Measurements from ENCODE around the gene NR3C2. TPM values are rescaled to one million over a fixed set of nuclear protein-coding genes. Genes with fewer than 3 reads are reported as not detected.

The NR3C2 gene
- total RNA-seq, 1 experiment from 2014 or later = 0.26 TPM

- no peak overlapping the region for H3K4me3 ChIP-seq (ENCODE audit: low read depth in 2 of 2, low read length in 2 of 2)
- intact Hi-C loops (cut with micrococcal nuclease; ENCODE audit: unreplicated experiment) = no loop called here
- ChIA-PET CTCF (no interaction called here), POLR2A (no interaction called here)
- no peaks in the 10 kb centered on the region for H3K9me3 ChIP-seq (ENCODE audit: control insufficient read depth, insufficient read depth, low read depth, low read length)
- DNase-seq (ENCODE audit: low read depth, low spot score) (no peak), ATAC-seq (no peak)
- no peak overlapping the region for H3K27ac ChIP-seq (ENCODE audit: low read length)
- H3K27me3 ChIP-seq (ENCODE audit: control insufficient read depth, insufficient read depth, low read length) = no peaks in the 10 kb centered on the region
- no peak for TF ChIP-seq SIN3A (IDR thresholded peaks at IDR 0.05; ENCODE audit: borderline replicate concordance, insufficient read depth, low read depth, low read length)
- no peak for TF ChIP-seq POLR2AphosphoS5 (IDR thresholded peaks at IDR 0.05; ENCODE audit: low read depth, low read length)
- TF ChIP-seq CTCF (IDR thresholded peaks at IDR 0.05) = no peak
- no peak for TF ChIP-seq REST (IDR thresholded peaks at IDR 0.05; ENCODE audit: insufficient read depth in 1 of 2, low read depth in 2 of 2, low read length in 1 of 2)
- no peak for TF ChIP-seq TCF7L2 (IDR thresholded peaks at IDR 0.05; ENCODE audit: low read depth, low read length)
- in situ Hi-C loops (cut with HindIII; ENCODE audit: low pct_unique_long_range_greater_than_20kb, low sequenced_read_pairs) = no loop called here
- H3K36me3 ChIP-seq (ENCODE audit: control insufficient read depth, insufficient read depth, low read length) = no peaks in the 10 kb centered on the region
- H3K4me1 ChIP-seq (ENCODE audit: control insufficient read depth, insufficient read depth, low read length) = no peaks in the 10 kb centered on the region
- no TSS peak for BruUV-seq (replicated peaks)
Measured at GRCh38 chr4:148248824-148249223, 193.4 kb downstream of the NR3C2 start.

GRCh38 chr4:148245015-148245414 is 197.2 kb downstream of the NR3C2 start:
- H3K9me3 ChIP-seq (ENCODE audit: control insufficient read depth, insufficient read depth, low read depth, low read length) = no peaks in the 10 kb centered on the region
- no peaks in the 10 kb centered on the region for H3K36me3 ChIP-seq (ENCODE audit: control insufficient read depth, insufficient read depth, low read length)
- ATAC-seq (no peak), DNase-seq (ENCODE audit: low read depth, low spot score) (no peak)
- in situ Hi-C loops (cut with HindIII; ENCODE audit: low pct_unique_long_range_greater_than_20kb, low sequenced_read_pairs) (no loop called here), intact Hi-C loops (cut with micrococcal nuclease; ENCODE audit: unreplicated experiment) (no loop called here)
- ChIA-PET CTCF (no interaction called here), POLR2A (no interaction called here)
- BruUV-seq (replicated peaks) = no TSS peak
- H3K27me3 ChIP-seq (ENCODE audit: control insufficient read depth, insufficient read depth, low read length) = no peaks in the 10 kb centered on the region
- TF ChIP-seq TCF7L2 (IDR thresholded peaks at IDR 0.05; ENCODE audit: low read depth, low read length) (no peak), REST (IDR thresholded peaks at IDR 0.05; ENCODE audit: insufficient read depth in 1 of 2, low read depth in 2 of 2, low read length in 1 of 2) (no peak), CTCF (IDR thresholded peaks at IDR 0.05) (no peak)
- H3K4me3 ChIP-seq (ENCODE audit: low read depth in 2 of 2, low read length in 2 of 2) = no peak overlapping the region
- no peaks in the 10 kb centered on the region for H3K4me1 ChIP-seq (ENCODE audit: control insufficient read depth, insufficient read depth, low read length)
- H3K27ac ChIP-seq (ENCODE audit: low read length) = no peak overlapping the region

All from Panc1 (cell line).